Smooth muscle cell (in vitro differentiated cells): ENCODE measurements around the gene PLAGL1. TPM values are rescaled to one million over a fixed set of nuclear protein-coding genes. Genes with fewer than 3 reads are reported as not detected.

ENCODE experiments used
- DNase-seq: peaks from one replicate; lab custom pipeline; 2025; ENCODE audit not compliant: unreplicated experiment; lab: John Stamatoyannopoulos, UW
- H2AFZ ChIP-seq: fragments of 200-600 bp; sonication (generic); 2 replicates; pipeline ENCODE4 v1.6.0; 2016; ENCODE audit warnings: antibody characterized with exemption, low read depth, mild to moderate bottlenecking
- H3F3A ChIP-seq: fragments of 200-600 bp; sonication (generic); 2 replicates; pipeline ENCODE4 v1.6.0; 2017; ENCODE audit warnings: antibody characterized with exemption, low read depth
- H3K27ac ChIP-seq: fragments of 200-600 bp; sonication (generic); 2 replicates; pipeline ENCODE4 v1.5.1; 2016; ENCODE audit warnings: low read depth, mild to moderate bottlenecking
- H3K27me3 ChIP-seq: fragments of 200-600 bp; sonication (generic); 2 replicates; pipeline ENCODE4 v1.6.1; 2016; ENCODE audit warnings: low read depth, mild to moderate bottlenecking
- H3K36me3 ChIP-seq: fragments of 200-600 bp; sonication (generic); 2 replicates; pipeline ENCODE4 v1.5.1; 2016; ENCODE audit warnings: low read depth
- H3K4me1 ChIP-seq: fragments of 200-600 bp; sonication (generic); 2 replicates; pipeline ENCODE4 v1.5.1; 2016; ENCODE audit warnings: low read depth
- H3K4me2 ChIP-seq: fragments of 200-600 bp; sonication (generic); 2 replicates; pipeline ENCODE4 v1.6.0; 2016; ENCODE audit warnings: mild to moderate bottlenecking
- H3K4me3 ChIP-seq: fragments of 200-600 bp; sonication (generic); 2 replicates; pipeline ENCODE4 v1.5.1; 2016; ENCODE audit warnings: mild to moderate bottlenecking
- H3K79me2 ChIP-seq: fragments of 200-600 bp; sonication (generic); 2 replicates; pipeline ENCODE4 v1.6.0; 2016; ENCODE audit warnings: low read depth, mild to moderate bottlenecking
- H3K9ac ChIP-seq: fragments of 200-600 bp; sonication (generic); 2 replicates; pipeline ENCODE4 v1.6.0; 2016; ENCODE audit warnings: low read depth
- H3K9me3 ChIP-seq: fragments of 200-600 bp; sonication (generic); replicated peaks from 2 replicates; pipeline ENCODE4 v1.5.1; 2016; ENCODE audit warnings: low read depth
- H4K20me1 ChIP-seq: fragments of 200-600 bp; sonication (generic); 2 replicates; pipeline ENCODE4 v1.6.0; 2016; ENCODE audit warnings: low read depth
- CTCF ChIP-seq: fragments of 200-600 bp; sonication (generic); IDR thresholded peaks from 2 replicates; pipeline ENCODE4 v1.5.1; 2017; ENCODE audit warnings: borderline replicate concordance, mild to moderate bottlenecking, antibody characterized with exemption; ENCODE audit not compliant: insufficient read depth, poor library complexity, severe bottlenecking
- WGBS: methylation state at CpG from one replicate; pipeline ENCODE4 v1.1.7; 2016; ENCODE audit warnings: low lambda C conversion rate; 5-methylcytosine and 5-hydroxymethylcytosine counted together
- polyA plus RNA-seq: library from polyadenylated mRNA; unstranded; fragments of >200 nt; fragmentation: Nextera tagmentation; extraction: Ambion mirVana; gene quantifications from 2 replicates; pipeline ENCODE4 v1.2.1, GENCODE V29; 2016
- total RNA-seq: library from RNA; depleted of rRNA; stranded (reverse); fragments of >200 nt; gene quantifications from 2 replicates; pipeline ENCODE4 v1.2.3, GENCODE V29; 2014

PLAGL1 gene
- total and polyA plus RNA-seq, 2 experiments from 2014 or later = 99.7 to 130 TPM

- Histone ChIP-seq H3K27ac (no peak overlapping the region), H3K9me3 (no peaks in the 10 kb centered on the region), H3K36me3 (no peaks in the 10 kb centered on the region), H3K4me2 (no peak overlapping the region), H3F3A (no peaks in the 10 kb centered on the region), H3K4me3 (no peak overlapping the region), H4K20me1 (no peaks in the 10 kb centered on the region), H2AFZ (no peak overlapping the region), H3K9ac (no peak overlapping the region), H3K27me3 (no peaks in the 10 kb centered on the region), H3K4me1 (peaks cover 5% of the 10 kb centered on the region), H3K79me2 (no peaks in the 10 kb centered on the region)
- no peak for TF ChIP-seq CTCF
- 93% methylated on average over 9 of the region's 9 CpGs for WGBS
- no peak for DNase-seq
Measured at GRCh38 chr6:143952060-143952778, 55.8 kb downstream of the PLAGL1 start.

- Histone ChIP-seq H3K4me2 (no peak overlapping the region), H3K36me3 (no peaks in the 10 kb centered on the region), H3K4me3 (no peak overlapping the region), H3K9ac (no peak overlapping the region), H3F3A (no peaks in the 10 kb centered on the region), H3K27me3 (no peaks in the 10 kb centered on the region), H3K9me3 (no peaks in the 10 kb centered on the region), H2AFZ (no peak overlapping the region), H3K4me1 (peaks cover 5% of the 10 kb centered on the region), H3K27ac (no peak overlapping the region), H3K79me2 (no peaks in the 10 kb centered on the region), H4K20me1 (no peaks in the 10 kb centered on the region)
- TF ChIP-seq CTCF = no peak
- 58% methylated on average over 3 of the region's 3 CpGs for WGBS
- no peak for DNase-seq
Measured at GRCh38 chr6:143950875-143951274, 57.2 kb downstream of the PLAGL1 start.

- H3K4me2 ChIP-seq = no peak overlapping the region
- no peaks in the 10 kb centered on the region for H3K9me3 ChIP-seq
- H4K20me1 ChIP-seq = no peaks in the 10 kb centered on the region
- no peak overlapping the region for H3K9ac ChIP-seq
- H3K27me3 ChIP-seq = no peaks in the 10 kb centered on the region
- TF ChIP-seq CTCF = no peak
- H3K27ac ChIP-seq = no peak overlapping the region
- no peak overlapping the region for H3K4me3 ChIP-seq
- H3K36me3 ChIP-seq = no peaks in the 10 kb centered on the region
- H3F3A ChIP-seq = no peaks in the 10 kb centered on the region
- DNase-seq = no peak
- 86% methylated on average over 9 of the region's 9 CpGs for whole genome bisulfite sequencing
- no peak overlapping the region for H2AFZ ChIP-seq
- H3K4me1 ChIP-seq = peaks cover 5% of the 10 kb centered on the region
- no peaks in the 10 kb centered on the region for H3K79me2 ChIP-seq
Measured at GRCh38 chr6:143949962-143950361, 58.1 kb downstream of the PLAGL1 start.

- Histone ChIP-seq H3K4me3 (no peak overlapping the region), H3K36me3 (no peaks in the 10 kb centered on the region), H3K4me2 (no peak overlapping the region), H3K27me3 (no peaks in the 10 kb centered on the region), H3K79me2 (no peaks in the 10 kb centered on the region), H4K20me1 (no peaks in the 10 kb centered on the region), H3K27ac (no peak overlapping the region), H3K4me1 (peaks cover 5% of the 10 kb centered on the region), H3F3A (no peaks in the 10 kb centered on the region), H3K9me3 (no peaks in the 10 kb centered on the region), H3K9ac (no peak overlapping the region), H2AFZ (no peak overlapping the region)
- no peak for TF ChIP-seq CTCF
- DNase-seq = no peak
- 95% methylated on average over 1 of the region's 1 CpG for WGBS
Measured at GRCh38 chr6:143949535-143949934, 58.5 kb downstream of the PLAGL1 start.
